ENCODE results near the gene TSKS.
A peak's percentile ranks its signal among the peaks of the same experiment; 100 is the strongest.

The TSKS gene

DNA sequence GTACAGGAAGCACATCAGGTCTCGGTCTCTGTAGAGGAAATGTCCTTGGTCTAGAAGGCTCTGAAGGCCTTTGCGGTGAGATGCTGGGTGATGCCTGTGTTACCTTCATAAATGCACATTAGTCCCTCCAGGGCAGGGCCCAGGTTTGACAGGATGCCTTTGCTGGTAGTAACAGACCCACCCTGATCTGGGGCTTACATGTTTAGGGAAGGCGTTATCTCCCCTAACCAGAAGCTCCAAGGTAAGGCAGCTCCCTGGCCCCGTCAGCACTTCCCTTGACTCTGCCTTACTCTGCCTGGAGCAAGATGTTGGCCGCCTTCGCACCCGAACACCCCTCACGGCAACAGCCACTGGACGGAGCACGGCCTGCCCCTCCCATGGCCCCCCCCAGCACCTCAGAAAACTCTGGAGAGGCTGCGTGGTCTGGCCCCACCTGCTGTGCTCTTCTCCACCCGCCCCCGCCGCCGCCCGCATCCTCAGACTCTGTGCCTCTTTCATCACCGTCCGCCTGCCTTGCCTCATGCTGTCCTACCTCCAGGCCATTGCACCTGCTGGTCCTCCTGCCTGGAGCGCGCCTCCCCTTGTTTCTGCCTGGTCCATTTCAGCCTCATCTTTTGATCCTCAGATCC lies 12.8 kb upstream of the TSKS start:
- H3K36me3 ChIP-seq (ENCODE audit: insufficient read depth, low read length): peaks cover 2% of the 10 kb centered on the region; the same call in 1 of the 2 replicates
- no peaks in the 10 kb centered on the region for H3K27me3 ChIP-seq (ENCODE audit: insufficient read depth, low read length)
- H3K4me1 ChIP-seq (ENCODE audit: insufficient read depth, low read length): no peaks in the 10 kb centered on the region
- no peak overlapping the region for H3K27ac ChIP-seq (ENCODE audit: low read depth, low read length)
- no peaks in the 10 kb centered on the region for H3K9me3 ChIP-seq (ENCODE audit: insufficient read depth, low read depth, low read length)
- no peak overlapping the region for H3K9ac ChIP-seq (ENCODE audit: low read depth, low read length)
- no peak overlapping the region for H3K4me3 ChIP-seq (ENCODE audit: low read length)
- 96% methylated on average over 20 of the region's 20 CpGs for WGBS

DNA sequence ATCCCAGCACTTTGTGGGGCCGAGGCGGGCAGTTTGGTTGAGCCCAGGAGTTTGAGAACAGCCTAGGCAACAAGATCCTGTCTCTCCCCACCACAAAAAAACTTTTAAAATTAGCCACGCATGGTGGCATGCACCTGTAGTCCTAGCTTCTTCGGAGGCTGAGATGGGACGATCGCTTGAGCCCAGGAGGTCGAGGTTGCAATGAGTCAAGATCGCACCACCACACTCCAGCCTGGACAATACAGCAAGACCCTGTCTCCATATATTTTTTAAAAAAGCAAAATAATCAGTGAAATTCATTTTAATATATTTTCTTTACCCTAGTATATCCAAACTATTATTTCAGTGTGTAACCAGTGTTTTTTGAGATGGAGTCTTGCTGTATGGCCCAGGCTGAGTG lies 11.9 kb upstream of the TSKS start:
- H3K4me1 ChIP-seq (ENCODE audit: insufficient read depth, low read length): no peaks in the 10 kb centered on the region
- peaks cover 2% of the 10 kb centered on the region; the same call in 1 of the 2 replicates for H3K36me3 ChIP-seq (ENCODE audit: insufficient read depth, low read length)
- H3K27me3 ChIP-seq (ENCODE audit: insufficient read depth, low read length): no peaks in the 10 kb centered on the region
- whole genome bisulfite sequencing: 98% methylated on average over 8 of the region's 8 CpGs
- no peak overlapping the region for H3K27ac ChIP-seq (ENCODE audit: low read depth, low read length)
- no peak overlapping the region for H3K4me3 ChIP-seq (ENCODE audit: low read length)
- no peak overlapping the region for H3K9ac ChIP-seq (ENCODE audit: low read depth, low read length)
- H3K9me3 ChIP-seq (ENCODE audit: insufficient read depth, low read depth, low read length): no peaks in the 10 kb centered on the region

DNA sequence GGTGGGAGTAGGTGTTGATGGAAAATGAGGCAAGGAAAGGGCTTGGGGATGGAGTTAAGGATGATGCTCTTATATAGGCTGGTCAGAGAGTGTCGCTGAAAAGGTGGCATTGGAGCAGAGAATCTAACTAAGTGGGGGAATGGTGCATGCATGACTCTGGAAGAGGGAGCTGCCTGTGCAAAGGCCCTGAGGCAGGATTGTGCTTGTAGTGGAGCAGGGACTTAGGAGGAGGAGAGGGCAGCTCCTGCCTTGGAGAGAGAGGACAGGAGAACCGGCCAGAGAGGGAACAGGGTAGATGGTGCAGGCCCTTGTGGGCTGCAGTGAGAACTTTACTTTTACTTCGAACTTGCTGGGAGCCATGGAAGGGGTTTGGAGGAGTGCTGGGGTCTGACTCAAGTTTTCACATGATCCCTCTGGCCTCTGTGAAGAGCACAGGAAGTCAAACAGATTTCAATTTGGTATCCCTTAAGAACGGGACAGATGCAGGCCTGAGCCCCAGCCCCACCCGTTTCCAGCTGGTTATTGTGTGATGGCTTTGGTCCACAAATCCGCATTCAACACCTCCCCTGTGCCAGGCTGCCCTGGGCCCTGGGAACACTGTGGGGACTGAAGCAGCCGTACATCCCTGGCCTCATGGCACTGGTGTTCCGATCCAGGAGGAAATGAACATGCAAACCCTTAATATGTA lies 10.7 kb upstream of the TSKS start:
- H3K36me3 ChIP-seq (ENCODE audit: insufficient read depth, low read length): peaks cover 2% of the 10 kb centered on the region; the same call in 1 of the 2 replicates
- H3K9me3 ChIP-seq (ENCODE audit: insufficient read depth, low read depth, low read length): no peaks in the 10 kb centered on the region
- WGBS: 94% methylated on average over 8 of the region's 8 CpGs
- no peaks in the 10 kb centered on the region for H3K4me1 ChIP-seq (ENCODE audit: insufficient read depth, low read length)
- H3K9ac ChIP-seq (ENCODE audit: low read depth, low read length): no peak overlapping the region
- no peak overlapping the region for H3K27ac ChIP-seq (ENCODE audit: low read depth, low read length)
- H3K4me3 ChIP-seq (ENCODE audit: low read length): no peak overlapping the region
- no peaks in the 10 kb centered on the region for H3K27me3 ChIP-seq (ENCODE audit: insufficient read depth, low read length)

DNA sequence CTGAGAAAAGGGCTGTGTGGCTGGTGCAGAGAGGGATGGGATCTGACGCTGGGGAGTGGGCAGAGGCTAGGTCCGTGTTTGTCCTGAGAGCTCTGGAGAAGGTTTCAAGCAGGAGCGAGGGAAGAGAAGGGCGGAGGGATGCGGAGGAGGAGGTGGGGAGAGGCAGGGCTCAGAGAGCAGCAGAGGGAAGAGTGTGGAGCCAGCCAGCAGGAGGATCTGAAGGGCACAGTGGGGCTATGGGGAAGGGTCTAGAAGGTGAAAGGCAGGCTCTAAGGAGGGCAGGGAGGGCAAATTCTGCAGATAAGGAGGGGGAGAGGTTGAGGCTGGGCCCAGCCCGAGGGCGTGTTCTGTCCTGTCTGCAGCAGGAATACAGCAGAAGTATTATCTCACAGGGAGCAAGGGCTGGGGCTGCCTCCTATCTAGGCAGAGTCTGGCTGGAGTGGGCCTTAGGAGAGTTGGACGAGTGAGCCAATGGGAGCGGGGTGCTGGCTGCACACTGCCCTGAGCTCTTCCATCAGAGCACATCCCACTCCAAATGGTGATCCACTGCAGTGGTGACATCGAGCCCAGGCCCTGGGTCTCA lies 9.8 kb upstream of the TSKS start:
- Histone ChIP-seq H3K9me3 (ENCODE audit: insufficient read depth, low read depth, low read length) (no peaks in the 10 kb centered on the region), H3K9ac (ENCODE audit: low read depth, low read length) (no peak overlapping the region; the same call in 1 of the 2 replicates), H3K36me3 (ENCODE audit: insufficient read depth, low read length) (peaks cover 2% of the 10 kb centered on the region; the same call in 1 of the 2 replicates), H3K4me1 (ENCODE audit: insufficient read depth, low read length) (no peaks in the 10 kb centered on the region), H3K27me3 (ENCODE audit: insufficient read depth, low read length) (no peaks in the 10 kb centered on the region), H3K27ac (ENCODE audit: low read depth, low read length) (no peak overlapping the region), H3K4me3 (ENCODE audit: low read length) (no peak overlapping the region)
- 90% methylated on average over 10 of the region's 10 CpGs for WGBS

DNA sequence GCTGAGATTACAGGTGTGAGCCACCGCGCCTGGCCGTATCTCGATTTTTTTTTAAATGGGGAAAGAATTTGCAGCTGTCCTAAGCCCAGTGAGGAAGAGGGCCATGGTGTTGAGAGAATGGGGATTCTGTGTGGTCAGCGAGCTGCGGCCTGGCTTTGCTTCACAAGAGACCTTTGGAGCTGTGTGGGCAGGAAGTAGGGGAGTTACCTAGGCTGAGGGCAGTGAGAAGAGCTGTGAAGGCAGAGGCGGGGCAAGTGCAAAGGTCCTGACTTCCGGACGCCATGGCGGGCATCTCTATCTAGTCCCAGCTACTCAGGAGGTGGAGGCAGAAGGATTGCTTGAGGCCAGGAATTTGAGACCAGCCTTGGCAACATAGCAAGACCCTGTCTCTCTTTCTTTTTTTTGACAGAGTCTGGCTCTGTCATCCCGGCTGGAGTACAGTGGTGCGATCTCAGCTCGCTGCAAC lies 8.6 kb upstream of the TSKS start:
- 91% methylated on average over 13 of the region's 13 CpGs for WGBS
- Histone ChIP-seq H3K27ac (ENCODE audit: low read depth, low read length) (no peak overlapping the region), H3K36me3 (ENCODE audit: insufficient read depth, low read length) (peaks cover 2% of the 10 kb centered on the region; the same call in 1 of the 2 replicates), H3K27me3 (ENCODE audit: insufficient read depth, low read length) (no peaks in the 10 kb centered on the region), H3K9ac (ENCODE audit: low read depth, low read length) (no peak overlapping the region), H3K4me3 (ENCODE audit: low read length) (no peak overlapping the region), H3K9me3 (ENCODE audit: insufficient read depth, low read depth, low read length) (no peaks in the 10 kb centered on the region), H3K4me1 (ENCODE audit: insufficient read depth, low read length) (no peaks in the 10 kb centered on the region)

DNA sequence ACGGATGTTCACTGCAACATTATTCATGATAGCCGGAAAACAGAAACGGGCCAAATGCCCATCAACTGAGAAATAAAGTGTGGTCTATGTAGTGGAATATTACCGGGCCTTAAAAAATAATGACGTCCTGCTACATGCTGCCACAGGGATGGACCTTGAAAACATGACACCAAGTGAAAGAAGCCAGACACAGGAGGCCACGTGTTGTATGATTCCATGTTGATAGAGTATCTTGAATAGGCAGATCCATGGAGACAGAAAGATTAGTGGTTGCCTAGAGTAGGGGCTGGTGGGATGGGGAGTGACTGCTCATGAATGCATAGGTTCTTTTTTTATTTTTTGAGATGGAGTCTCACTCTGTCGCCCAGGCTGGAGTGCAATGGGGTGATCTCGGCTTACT lies 7.4 kb upstream of the TSKS start:
- H3K4me3 ChIP-seq (ENCODE audit: low read length): no peak overlapping the region
- no peaks in the 10 kb centered on the region for H3K9me3 ChIP-seq (ENCODE audit: insufficient read depth, low read depth, low read length)
- H3K4me1 ChIP-seq (ENCODE audit: insufficient read depth, low read length): peaks cover 4% of the 10 kb centered on the region; the same call in 1 of the 2 replicates
- no peaks in the 10 kb centered on the region for H3K27me3 ChIP-seq (ENCODE audit: insufficient read depth, low read length)
- H3K27ac ChIP-seq (ENCODE audit: low read depth, low read length): no peak overlapping the region
- no peak overlapping the region for H3K9ac ChIP-seq (ENCODE audit: low read depth, low read length)
- peaks cover 2% of the 10 kb centered on the region; the same call in 1 of the 2 replicates for H3K36me3 ChIP-seq (ENCODE audit: insufficient read depth, low read length)
- 94% methylated on average over 8 of the region's 8 CpGs for WGBS

DNA sequence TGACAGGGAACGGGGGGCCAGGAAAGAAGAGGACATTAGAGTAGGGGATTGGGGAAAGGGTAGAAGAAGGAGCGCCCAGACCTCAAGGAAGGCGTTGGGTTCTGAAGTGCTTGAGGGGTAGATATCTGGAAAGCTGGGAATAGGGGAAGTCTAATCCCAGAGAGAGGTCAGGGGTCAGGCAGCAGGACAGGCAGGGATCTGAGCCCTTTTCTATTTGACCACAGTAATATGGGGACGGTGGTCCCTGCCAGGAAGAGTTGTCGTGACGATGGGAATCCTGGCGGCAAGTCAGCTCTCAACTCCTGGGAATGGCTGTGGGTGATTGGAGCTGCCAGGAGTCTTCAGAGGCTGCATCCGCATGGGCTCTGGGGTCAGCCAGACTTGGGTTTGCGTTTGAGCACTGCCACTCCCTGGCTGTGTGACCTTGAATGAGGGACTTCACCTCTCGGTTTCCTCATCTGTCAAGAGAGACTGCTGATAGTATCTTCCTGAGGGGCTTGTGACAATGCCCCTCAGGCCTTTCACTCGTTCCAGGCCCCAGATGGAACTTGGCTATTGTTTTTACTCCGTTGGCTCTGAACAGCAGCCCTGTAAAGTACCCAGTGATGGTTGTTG lies 5.0 kb upstream of the TSKS start:
- no peaks in the 10 kb centered on the region for H3K27me3 ChIP-seq (ENCODE audit: insufficient read depth, low read length)

DNA sequence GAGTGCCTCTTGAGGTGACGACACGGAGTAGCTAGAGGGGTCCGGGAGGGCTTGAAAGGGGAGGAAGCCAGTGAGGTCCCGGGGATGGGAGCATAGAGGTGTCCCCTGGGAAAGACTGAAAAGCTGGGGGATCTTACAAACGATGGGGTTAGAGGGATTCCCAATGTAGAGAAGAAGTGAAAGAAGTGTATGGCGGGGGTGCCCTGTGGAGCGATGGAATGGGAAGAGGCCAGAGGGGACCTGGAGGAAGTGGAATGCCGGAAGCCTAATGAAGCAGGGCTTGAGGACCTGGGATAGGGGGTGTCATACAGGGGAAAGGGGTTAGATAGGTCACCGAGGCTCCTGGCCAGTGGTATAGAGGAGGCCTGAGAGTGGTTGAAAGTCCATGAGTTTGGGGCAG lies 4.3 kb upstream of the TSKS start:
- WGBS: 5% methylated on average over 9 of the region's 9 CpGs

More for the DNA sequence above, 5.0 kb upstream of the TSKS start:
- H3K9me3 ChIP-seq (ENCODE audit: insufficient read depth, low read depth, low read length): no peaks in the 10 kb centered on the region
- no peak overlapping the region for H3K27ac ChIP-seq (ENCODE audit: low read depth, low read length)
- 82% methylated on average over 12 of the region's 12 CpGs for WGBS
- H3K4me3 ChIP-seq (ENCODE audit: low read length): peak overlapping the region; percentile 98
- H3K4me1 ChIP-seq (ENCODE audit: insufficient read depth, low read length): peaks cover 4% of the 10 kb centered on the region; the same call in 1 of the 2 replicates
- H3K9ac ChIP-seq (ENCODE audit: low read depth, low read length): peak overlapping the region; percentile 79; the same call in 1 of the 2 replicates
- H3K36me3 ChIP-seq (ENCODE audit: insufficient read depth, low read length): peaks cover 2% of the 10 kb centered on the region; the same call in 1 of the 2 replicates

DNA sequence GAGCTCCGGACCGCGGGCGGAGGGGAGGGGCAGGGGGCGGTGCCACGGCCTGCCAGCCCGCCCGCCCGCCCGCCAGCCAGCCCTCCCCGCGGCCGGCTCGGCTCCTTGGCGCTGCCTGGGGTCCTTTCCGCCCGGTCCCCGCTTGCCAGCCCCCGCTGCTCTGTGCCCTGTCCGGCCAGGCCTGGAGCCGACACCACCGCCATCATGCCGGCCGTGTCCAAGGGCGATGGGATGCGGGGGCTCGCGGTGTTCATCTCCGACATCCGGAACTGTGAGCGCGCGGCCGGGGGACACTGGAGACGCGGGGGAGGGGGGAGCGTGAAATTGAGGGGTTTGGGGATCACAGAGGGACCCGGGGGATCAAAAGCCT lies 3.8 kb upstream of the TSKS start, which contains the start of gene AP2A1:
Gene AP2A1, plus strand, starts transcription at position 72 of the 370 bp plus-strand sequence. Its CDS starts 133 bp downstream, at position 205.
- Histone ChIP-seq H3K27me3 (ENCODE audit: insufficient read depth, low read length) (no peaks in the 10 kb centered on the region), H3K4me1 (ENCODE audit: insufficient read depth, low read length) (peaks cover 4% of the 10 kb centered on the region; the same call in 1 of the 2 replicates), H3K36me3 (ENCODE audit: insufficient read depth, low read length) (peaks cover 2% of the 10 kb centered on the region; the same call in 1 of the 2 replicates), H3K27ac (ENCODE audit: low read depth, low read length) (peak within 1 kb of the TSS; percentile 99), H3K9ac (ENCODE audit: low read depth, low read length) (peak within 1 kb of the TSS; percentile 90), H3K4me3 (ENCODE audit: low read length) (peak within 1 kb of the TSS; percentile 98), H3K9me3 (ENCODE audit: insufficient read depth, low read depth, low read length) (no peaks in the 10 kb centered on the region)
- WGBS: under 1% methylated on average over 38 of the region's 38 CpGs

More for the DNA sequence above, 4.3 kb upstream of the TSKS start:
- Histone ChIP-seq H3K4me1 (ENCODE audit: insufficient read depth, low read length) (peaks cover 4% of the 10 kb centered on the region; the same call in 1 of the 2 replicates), H3K4me3 (ENCODE audit: low read length) (peak overlapping the region; percentile 98), H3K27me3 (ENCODE audit: insufficient read depth, low read length) (no peaks in the 10 kb centered on the region), H3K27ac (ENCODE audit: low read depth, low read length) (peak overlapping the region; percentile 60; the same call in 1 of the 2 replicates), H3K36me3 (ENCODE audit: insufficient read depth, low read length) (peaks cover 2% of the 10 kb centered on the region; the same call in 1 of the 2 replicates), H3K9ac (ENCODE audit: low read depth, low read length) (peak overlapping the region; percentile 79), H3K9me3 (ENCODE audit: insufficient read depth, low read depth, low read length) (no peaks in the 10 kb centered on the region)

DNA sequence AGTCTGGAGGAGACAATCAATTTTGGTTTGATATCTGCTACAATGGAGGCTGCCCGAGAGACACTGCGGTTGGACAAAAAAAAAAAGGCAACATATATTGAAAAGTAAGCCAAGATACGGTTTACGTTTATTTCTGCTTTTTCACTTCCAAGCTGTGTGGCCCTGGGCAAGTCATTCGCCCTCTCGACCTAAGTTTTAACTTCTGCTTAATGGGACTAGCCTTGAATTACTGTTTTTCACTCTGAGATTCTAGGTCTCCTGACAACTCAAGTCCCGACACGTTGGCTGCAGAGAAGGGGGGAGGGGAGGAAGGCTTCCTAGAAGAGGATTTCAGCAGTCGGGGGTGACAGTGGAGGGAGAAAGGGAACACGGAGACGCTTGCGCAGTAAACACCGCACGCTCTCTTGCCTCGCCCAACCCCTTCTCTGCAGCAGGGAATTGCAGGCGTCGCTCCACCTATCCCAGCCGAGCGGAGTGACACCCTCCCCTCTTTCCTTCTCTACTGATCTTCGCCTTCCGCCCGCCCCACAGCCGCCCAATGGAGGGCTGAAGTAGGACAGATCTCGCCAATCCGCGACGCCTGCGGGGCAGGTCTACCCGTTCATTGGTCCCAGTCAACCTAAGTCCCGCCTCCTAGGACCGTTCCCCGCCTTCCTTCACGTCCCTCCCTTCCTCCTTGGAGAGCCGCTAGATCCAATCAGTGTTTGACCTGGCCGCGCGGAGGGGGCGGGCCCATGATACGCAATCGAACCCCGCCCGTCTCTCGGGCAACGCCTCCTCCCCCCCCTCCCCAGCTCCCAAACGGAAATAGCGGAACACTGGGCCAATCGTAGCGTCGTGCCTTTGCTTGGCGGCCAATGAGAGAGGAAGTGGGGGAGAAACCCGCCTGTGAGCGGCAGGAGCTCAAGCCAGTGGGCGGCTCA lies 3.2 kb upstream of the TSKS start:
- Histone ChIP-seq H3K4me3 (ENCODE audit: low read length) (peak overlapping the region; percentile 55), H3K27ac (ENCODE audit: low read depth, low read length) (peak overlapping the region; percentile 99), H3K9me3 (ENCODE audit: insufficient read depth, low read depth, low read length) (no peaks in the 10 kb centered on the region), H3K4me1 (ENCODE audit: insufficient read depth, low read length) (peaks cover 6% of the 10 kb centered on the region), H3K27me3 (ENCODE audit: insufficient read depth, low read length) (no peaks in the 10 kb centered on the region), H3K36me3 (ENCODE audit: insufficient read depth, low read length) (no peaks in the 10 kb centered on the region), H3K9ac (ENCODE audit: low read depth, low read length) (peak overlapping the region; percentile 90)
- WGBS: under 1% methylated on average over 53 of the region's 53 CpGs
